ENCODE results near the gene KDM7A. TPM values are rescaled to one million over a fixed set of nuclear protein-coding genes. Genes with fewer than 3 reads are reported as not detected.

The KDM7A gene
- total RNA-seq, 4 donors from 2014 or later: 21.9 to 84.2 (median 54.6) TPM

- Histone ChIP-seq H3K9me3 (no peaks in the 10 kb centered on the region), H3K36me3 (no peaks in the 10 kb centered on the region), H3K4me3 (no peak overlapping the region), H3K27ac (no peak overlapping the region), H3K27me3 (no peaks in the 10 kb centered on the region), H3K4me1 (peaks cover 0 to 5% (median 0%) of the 10 kb centered on the region in 4 donors)
- in situ Hi-C loops (cut with MboI; ENCODE audit: low pct_ligation_motif_present in 1 of 4, low pct_unique_long_range_greater_than_20kb in 1 of 4, low sequenced_read_pairs in 3 of 4): no loop called here
- DNase-seq: no peak
- no peak for TF ChIP-seq POLR2AphosphoS5 (IDR thresholded peaks at IDR 0.05)
- TF ChIP-seq POLR2A (IDR thresholded peaks at IDR 0.05): no peak
- no peak for TF ChIP-seq EP300 (IDR thresholded peaks at IDR 0.05; ENCODE audit: low read depth)
- intact Hi-C loops (cut with DNase I; ENCODE audit: low total_unique reads): no loop called here
- WGBS, 2 donors (ENCODE audit: low coverage in 1 of 2): 81% methylated on average over 10 of the region's 10 CpGs; no CpG with 5 or more reads in 1 of the 2 donors
Observed at GRCh38 chr7:140222814-140223213, 46.0 kb upstream of the KDM7A start.

DNA sequence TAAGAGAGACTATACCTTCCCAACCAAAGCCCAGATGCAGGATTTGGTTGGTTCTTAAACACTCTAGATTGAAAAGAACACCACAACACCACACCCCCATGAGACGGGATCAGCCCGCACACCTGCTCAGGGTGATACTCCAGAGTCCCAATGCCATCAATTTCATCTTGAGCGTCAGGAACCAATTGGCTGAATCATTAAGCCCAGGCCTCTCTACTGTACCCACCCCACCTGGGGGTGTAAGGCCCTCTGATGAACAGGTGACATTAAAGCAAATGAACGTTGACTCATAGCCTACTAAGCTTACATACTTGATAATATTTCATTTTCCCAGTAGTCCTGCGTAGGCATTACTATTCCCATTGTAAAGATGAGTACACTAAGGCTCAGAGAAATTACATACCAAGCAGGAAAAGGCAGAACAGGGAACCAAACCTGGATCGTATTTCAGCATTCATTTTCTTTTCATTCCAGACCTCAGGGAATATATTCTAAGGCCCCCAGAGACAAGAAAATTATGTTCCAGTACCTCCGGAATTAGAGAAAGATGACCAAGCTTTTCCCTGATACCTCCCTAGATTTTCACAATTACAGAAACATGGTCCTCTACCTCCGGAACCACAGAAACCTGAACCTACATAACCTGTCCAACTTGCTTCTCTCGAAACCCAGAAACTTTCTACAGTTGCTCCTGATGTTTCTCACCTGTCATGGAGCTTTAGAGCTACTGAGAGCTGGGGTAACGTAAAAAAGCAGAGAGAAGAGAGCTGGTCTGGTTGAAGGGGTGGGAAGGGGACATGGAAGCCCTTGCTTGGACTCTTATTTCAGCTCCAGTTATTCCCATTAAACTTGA, 43.1 kb upstream of the KDM7A start:
- TF ChIP-seq POLR2A (IDR thresholded peaks at IDR 0.05): no peak
- TF ChIP-seq, protein P1, sequence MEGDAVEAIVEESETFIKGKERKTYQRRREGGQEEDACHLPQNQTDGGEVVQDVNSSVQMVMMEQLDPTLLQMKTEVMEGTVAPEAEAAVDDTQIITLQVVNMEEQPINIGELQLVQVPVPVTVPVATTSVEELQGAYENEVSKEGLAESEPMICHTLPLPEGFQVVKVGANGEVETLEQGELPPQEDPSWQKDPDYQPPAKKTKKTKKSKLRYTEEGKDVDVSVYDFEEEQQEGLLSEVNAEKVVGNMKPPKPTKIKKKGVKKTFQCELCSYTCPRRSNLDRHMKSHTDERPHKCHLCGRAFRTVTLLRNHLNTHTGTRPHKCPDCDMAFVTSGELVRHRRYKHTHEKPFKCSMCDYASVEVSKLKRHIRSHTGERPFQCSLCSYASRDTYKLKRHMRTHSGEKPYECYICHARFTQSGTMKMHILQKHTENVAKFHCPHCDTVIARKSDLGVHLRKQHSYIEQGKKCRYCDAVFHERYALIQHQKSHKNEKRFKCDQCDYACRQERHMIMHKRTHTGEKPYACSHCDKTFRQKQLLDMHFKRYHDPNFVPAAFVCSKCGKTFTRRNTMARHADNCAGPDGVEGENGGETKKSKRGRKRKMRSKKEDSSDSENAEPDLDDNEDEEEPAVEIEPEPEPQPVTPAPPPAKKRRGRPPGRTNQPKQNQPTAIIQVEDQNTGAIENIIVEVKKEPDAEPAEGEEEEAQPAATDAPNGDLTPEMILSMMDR (IDR thresholded peaks at IDR 0.05): no peak
- no peak for TF ChIP-seq POLR2AphosphoS5 (IDR thresholded peaks at IDR 0.05)
- TF ChIP-seq EP300 (IDR thresholded peaks at IDR 0.05; ENCODE audit: low read depth): no peak
- in situ Hi-C loops (cut with MboI; ENCODE audit: low pct_ligation_motif_present in 1 of 4, low pct_unique_long_range_greater_than_20kb in 1 of 4, low sequenced_read_pairs in 3 of 4): no loop called here
- Histone ChIP-seq H3K27ac (no peak overlapping the region), H3K36me3 (no peaks in the 10 kb centered on the region), H3K27me3 (no peaks in the 10 kb centered on the region), H3K4me1 (peaks cover 0 to 4% (median under 1%) of the 10 kb centered on the region in 4 donors), H3K4me3 (no peak overlapping the region), H3K9me3 (no peaks in the 10 kb centered on the region)
- DNase-seq: no peak
- intact Hi-C loops (cut with DNase I; ENCODE audit: low total_unique reads): no loop called here
- 89 to 92% methylated on average over 7 to 10 of the region's 10 CpGs for WGBS, 2 donors (ENCODE audit: low coverage in 1 of 2)

DNA sequence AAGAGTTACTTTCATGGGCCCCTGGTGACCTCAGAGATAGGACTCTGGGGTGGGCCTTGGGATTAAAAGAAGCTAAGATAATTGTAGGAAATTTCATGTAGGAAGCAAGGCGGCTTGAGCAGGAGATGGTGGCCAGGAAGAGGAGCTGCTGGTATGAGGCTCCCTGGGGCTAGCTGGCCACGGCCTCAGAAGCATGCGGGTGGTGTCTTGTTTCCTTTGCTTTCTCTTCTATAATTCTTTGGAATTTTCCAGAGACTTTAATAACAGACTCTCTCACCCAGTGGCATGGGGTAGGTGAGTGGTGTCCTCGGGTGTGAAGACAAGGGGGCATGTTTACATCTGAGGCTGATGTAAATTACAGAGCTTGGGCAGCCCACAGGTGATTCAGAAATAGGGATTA, 41.9 kb upstream of the KDM7A start:
- H3K27me3 ChIP-seq: no peaks in the 10 kb centered on the region
- no peak for DNase-seq
- 90 to 100% methylated on average over 1 to 4 of the region's 4 CpGs for WGBS, 2 donors (ENCODE audit: low coverage in 1 of 2)
- H3K36me3 ChIP-seq: no peaks in the 10 kb centered on the region
- no peaks in the 10 kb centered on the region for H3K9me3 ChIP-seq
- TF ChIP-seq EP300 (IDR thresholded peaks at IDR 0.05; ENCODE audit: low read depth) (no peak), POLR2AphosphoS5 (IDR thresholded peaks at IDR 0.05) (no peak), POLR2A (IDR thresholded peaks at IDR 0.05) (no peak)
- TF ChIP-seq, protein P1 (IDR thresholded peaks at IDR 0.05): no peak
- intact Hi-C loops (cut with DNase I; ENCODE audit: low total_unique reads): no loop called here
- in situ Hi-C loops (cut with MboI; ENCODE audit: low pct_ligation_motif_present in 1 of 4, low pct_unique_long_range_greater_than_20kb in 1 of 4, low sequenced_read_pairs in 3 of 4): no loop called here
- peaks cover 0 to 16% (median 11%) of the 10 kb centered on the region in 4 donors for H3K4me1 ChIP-seq
- no peak overlapping the region for H3K4me3 ChIP-seq
- no peak overlapping the region for H3K27ac ChIP-seq

DNA sequence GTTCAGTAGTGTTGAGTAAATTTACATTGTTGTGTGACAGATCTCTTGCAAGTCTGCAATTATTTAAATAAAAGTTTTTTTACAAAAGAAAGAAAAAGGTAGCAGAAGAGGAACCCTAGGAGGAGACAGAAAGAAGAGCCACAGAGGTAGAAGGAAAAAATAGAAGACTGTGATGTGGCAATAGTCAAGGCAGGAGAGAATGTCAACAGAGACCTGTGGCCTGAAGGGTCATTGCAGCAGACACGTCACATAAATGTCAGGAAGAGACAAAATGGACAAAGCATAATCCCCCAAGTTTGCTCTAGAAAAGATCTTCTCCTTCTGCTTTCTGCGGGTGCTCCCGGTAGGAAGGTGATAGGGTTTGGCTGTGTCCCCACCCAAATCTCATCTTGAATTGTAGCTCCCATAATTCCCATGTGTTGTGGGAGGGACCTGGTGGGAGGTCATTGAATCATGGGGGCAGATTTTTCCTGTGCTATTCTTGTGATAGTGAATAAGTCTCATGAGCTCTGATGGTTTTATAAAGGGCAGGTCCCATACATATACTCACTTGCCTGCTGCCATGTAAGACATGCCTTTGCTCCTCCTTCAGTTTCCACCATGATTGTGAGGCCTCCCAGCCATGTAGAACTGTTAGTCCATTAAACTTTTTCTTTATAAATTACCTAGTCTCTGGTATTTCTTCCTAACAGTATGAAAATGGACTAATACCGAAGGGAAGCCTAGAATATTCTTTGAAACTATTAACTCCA, 41.1 kb upstream of the KDM7A start:
- intact Hi-C loops (cut with DNase I; ENCODE audit: low total_unique reads): no loop called here
- Histone ChIP-seq H3K4me3 (no peak overlapping the region), H3K27me3 (no peaks in the 10 kb centered on the region), H3K36me3 (no peaks in the 10 kb centered on the region), H3K27ac (no peak overlapping the region), H3K9me3 (no peaks in the 10 kb centered on the region), H3K4me1 (peaks cover under 1 to 24% (median 17%) of the 10 kb centered on the region in 4 donors)
- in situ Hi-C loops (cut with MboI; ENCODE audit: low pct_ligation_motif_present in 1 of 4, low pct_unique_long_range_greater_than_20kb in 1 of 4, low sequenced_read_pairs in 3 of 4): no loop called here
- no peak for TF ChIP-seq POLR2A (IDR thresholded peaks at IDR 0.05)
- TF ChIP-seq, protein P1 (IDR thresholded peaks at IDR 0.05): no peak
- no peak for TF ChIP-seq EP300 (IDR thresholded peaks at IDR 0.05; ENCODE audit: low read depth)
- no peak for TF ChIP-seq POLR2AphosphoS5 (IDR thresholded peaks at IDR 0.05)
- 94 to 100% methylated on average over 1 to 4 of the region's 4 CpGs for WGBS, 2 donors (ENCODE audit: low coverage in 1 of 2)
- no peak for DNase-seq

Measured in transverse colon (tissue), 4 donors.